HEK293 (cell line): ENCODE results near the gene LRP5.

ENCODE experiments used
- CTCF ChIA-PET: fragments of 350-600 bp; formaldehyde crosslinking; extraction: SDS; loops from one replicate; lab custom pipeline; 2021; ENCODE audit warnings: antibody characterized with exemption; lab: Yijun Ruan, JAX
- POLR2A ChIA-PET: fragments of 300-600 bp; formaldehyde crosslinking; extraction: SDS; loops from one replicate; lab custom pipeline; 2020; ENCODE audit warnings: antibody characterized with exemption, inconsistent platforms; lab: Yijun Ruan, JAX
- H3K27ac ChIP-seq: fragments of 200-500 bp; sonication (Bioruptor generic); 2 replicates; pipeline ENCODE4 v1.5.1; 2014; ENCODE audit warnings: low read depth, low read length, control low read depth, inconsistent platforms; ENCODE audit errors: extremely low read depth
- H3K36me3 ChIP-seq, 2 experiments: fragments of 200-500 bp in 1 of 2; sonication (Bioruptor generic) in 1 of 2; 1 replicate in 1 of 2; 2 replicates in 1 of 2; pipeline ENCODE4 v1.5.1; 2014 to 2017; ENCODE audit warnings: inconsistent platforms in 2 of 2, low read length in 2 of 2; ENCODE audit not compliant: control insufficient read depth in 2 of 2, insufficient read depth in 1 of 2
- H3K4me1 ChIP-seq: fragments of 200-500 bp; sonication (Bioruptor generic); 2 replicates; pipeline ENCODE4 v1.5.1; 2014; ENCODE audit warnings: mild to moderate bottlenecking, low read length, inconsistent platforms; ENCODE audit not compliant: control insufficient read depth, insufficient read depth
- H3K4me3 ChIP-seq: 2 replicates; pipeline ENCODE4 v1.5.1; 2011; ENCODE audit warnings: low read depth, mild to moderate bottlenecking, control low read depth, low read length, moderate library complexity
- H3K9me3 ChIP-seq: fragments of 200-500 bp; sonication (Bioruptor generic); 2 replicates; pipeline ENCODE4 v1.5.1; 2014; ENCODE audit warnings: low read depth, low read length, inconsistent platforms; ENCODE audit not compliant: control insufficient read depth, insufficient read depth
- RBAK ChIP-seq: fragments of 450-650 bp; formaldehyde crosslinking; IDR thresholded peaks from 2 replicates; pipeline ENCODE4 v1.5.1; 2016; ENCODE audit warnings: missing biosample characterization, missing genetic modification characterization
- TCF7L2 ChIP-seq: IDR thresholded peaks from 2 replicates; pipeline ENCODE4 v1.6.1; 2011; ENCODE audit warnings: low read depth, mild to moderate bottlenecking, inconsistent platforms, low read length, moderate library complexity, borderline replicate concordance
- ZBTB20 ChIP-seq: fragments of 450-650 bp; formaldehyde crosslinking; IDR thresholded peaks from 2 replicates; pipeline ENCODE4 v1.5.1; 2016; ENCODE audit warnings: missing biosample characterization, missing genetic modification characterization
- ZNF133 ChIP-seq: fragments of 450-650 bp; formaldehyde crosslinking; IDR thresholded peaks from 2 replicates; pipeline ENCODE4 v1.5.1; 2016; ENCODE audit warnings: missing biosample characterization, missing genetic modification characterization
- ZNF19 ChIP-seq: fragments of 450-650 bp; formaldehyde crosslinking; IDR thresholded peaks from 2 replicates; pipeline ENCODE4; 2016; ENCODE audit warnings: missing biosample characterization, missing genetic modification characterization, low read depth
- ZNF223 ChIP-seq: fragments of 450-650 bp; formaldehyde crosslinking; IDR thresholded peaks from 2 replicates; pipeline ENCODE4 v1.5.1; 2016; ENCODE audit warnings: missing biosample characterization, missing genetic modification characterization
- ZNF423 ChIP-seq: fragments of 450-650 bp; formaldehyde crosslinking; IDR thresholded peaks from 2 replicates; pipeline ENCODE4 v1.5.1; 2016; ENCODE audit warnings: missing biosample characterization, missing genetic modification characterization
- ZNF561 ChIP-seq: fragments of 450-650 bp; IDR thresholded peaks from 2 replicates; pipeline ENCODE4 v1.5.1; 2018; ENCODE audit warnings: missing biosample characterization, missing genetic modification characterization, borderline replicate concordance
- ZNF600 ChIP-seq: fragments of 450-650 bp; formaldehyde crosslinking; IDR thresholded peaks from 2 replicates; pipeline ENCODE4 v1.5.1; 2016; ENCODE audit warnings: missing biosample characterization, missing genetic modification characterization
- ZNF610 ChIP-seq: fragments of 450-650 bp; formaldehyde crosslinking; IDR thresholded peaks from 2 replicates; pipeline ENCODE4 v1.5.1; 2016; ENCODE audit warnings: missing biosample characterization, missing genetic modification characterization, borderline replicate concordance
- ZNF670 ChIP-seq: fragments of 450-650 bp; formaldehyde crosslinking; IDR thresholded peaks from 2 replicates; pipeline ENCODE4 v1.5.1; 2016; ENCODE audit warnings: missing biosample characterization, missing genetic modification characterization, low read depth
- ZNF76 ChIP-seq: fragments of 450-650 bp; formaldehyde crosslinking; IDR thresholded peaks from 2 replicates; pipeline ENCODE4; 2016; ENCODE audit warnings: low read depth, missing biosample characterization, missing genetic modification characterization, borderline replicate concordance
- ZNF777 ChIP-seq: fragments of 450-650 bp; formaldehyde crosslinking; IDR thresholded peaks from 2 replicates; pipeline ENCODE4 v1.5.1; 2017; ENCODE audit warnings: missing biosample characterization, missing genetic modification characterization, borderline replicate concordance
- TF ChIP-seq, protein P1 (sequence below): fragments of 450-650 bp; formaldehyde crosslinking; IDR thresholded peaks from 2 replicates; pipeline ENCODE4 v1.5.1; 2016; ENCODE audit warnings: missing biosample characterization, missing genetic modification characterization
- TF ChIP-seq, protein P2 (sequence below): fragments of 450-650 bp; formaldehyde crosslinking; IDR thresholded peaks from 2 replicates; pipeline ENCODE4 v1.5.1; 2017; ENCODE audit warnings: missing biosample characterization, mild to moderate bottlenecking, missing genetic modification characterization, moderate library complexity
- TF ChIP-seq, protein P3 (sequence below): fragments of 450-650 bp; formaldehyde crosslinking; IDR thresholded peaks from 2 replicates; pipeline ENCODE4 v1.5.1; 2017; ENCODE audit warnings: missing biosample characterization, missing genetic modification characterization
- TF ChIP-seq, protein P4 (sequence below): fragments of 450-650 bp; formaldehyde crosslinking; IDR thresholded peaks from 2 replicates; pipeline ENCODE4 v1.5.1; 2016; ENCODE audit warnings: missing biosample characterization, missing genetic modification characterization
- TF ChIP-seq, protein P5 (sequence below): fragments of 450-650 bp; formaldehyde crosslinking; IDR thresholded peaks from 2 replicates; pipeline ENCODE4 v1.5.1; 2016; ENCODE audit warnings: missing biosample characterization, missing genetic modification characterization
- TF ChIP-seq, protein P6 (sequence below): fragments of 450-650 bp; IDR thresholded peaks from 2 replicates; pipeline ENCODE4 v1.5.1; 2018; ENCODE audit warnings: missing biosample characterization, mild to moderate bottlenecking, missing genetic modification characterization

Gene LRP5

DNA sequence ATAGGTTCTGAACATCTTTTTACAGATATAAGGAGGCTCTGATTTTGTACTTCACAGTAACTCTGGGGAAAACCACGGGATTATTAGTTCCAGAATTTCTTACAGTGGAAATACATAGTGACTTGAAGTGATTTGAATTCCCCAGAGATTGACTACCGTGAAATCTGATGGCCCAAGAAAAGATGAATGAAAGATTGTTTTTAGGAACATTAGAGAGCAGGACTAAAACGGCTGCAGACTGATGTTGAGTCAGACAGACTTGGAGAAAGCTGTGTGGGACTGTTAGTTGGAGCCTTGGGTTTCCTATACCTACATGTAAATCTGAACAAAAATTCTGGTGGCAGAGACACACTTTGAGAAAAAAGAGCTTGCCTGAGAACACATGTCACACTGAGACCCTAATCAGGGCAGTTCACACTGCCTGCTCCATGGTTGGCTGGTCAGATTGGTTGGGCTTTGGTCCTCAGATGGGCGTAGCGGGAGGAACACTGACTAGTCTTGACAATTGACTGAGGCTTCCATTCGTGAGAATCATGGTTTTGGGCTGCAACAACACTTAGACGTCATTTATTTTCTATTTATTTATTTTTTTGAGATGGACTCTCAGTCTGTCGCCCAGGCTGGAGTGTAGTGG is 154.9 kb downstream of the LRP5 start:
- ChIA-PET CTCF (interaction anchor here (0.6 kb wide), 2 partner anchors 210 to 376 kb away, joined by 3 read pairs; no protein-coding TSS in a partner anchor), POLR2A (no interaction called here)
- Histone ChIP-seq H3K4me3 (no peak overlapping the region), H3K27ac (no peak overlapping the region), H3K36me3 (peaks cover 0 to 16% of the 10 kb centered on the region in 2 experiments; a peak in 2 of 3 replicates), H3K9me3 (no peaks in the 10 kb centered on the region), H3K4me1 (peaks cover 13% of the 10 kb centered on the region; the same call in 1 of the 2 replicates)
- TF ChIP-seq, protein P1, sequence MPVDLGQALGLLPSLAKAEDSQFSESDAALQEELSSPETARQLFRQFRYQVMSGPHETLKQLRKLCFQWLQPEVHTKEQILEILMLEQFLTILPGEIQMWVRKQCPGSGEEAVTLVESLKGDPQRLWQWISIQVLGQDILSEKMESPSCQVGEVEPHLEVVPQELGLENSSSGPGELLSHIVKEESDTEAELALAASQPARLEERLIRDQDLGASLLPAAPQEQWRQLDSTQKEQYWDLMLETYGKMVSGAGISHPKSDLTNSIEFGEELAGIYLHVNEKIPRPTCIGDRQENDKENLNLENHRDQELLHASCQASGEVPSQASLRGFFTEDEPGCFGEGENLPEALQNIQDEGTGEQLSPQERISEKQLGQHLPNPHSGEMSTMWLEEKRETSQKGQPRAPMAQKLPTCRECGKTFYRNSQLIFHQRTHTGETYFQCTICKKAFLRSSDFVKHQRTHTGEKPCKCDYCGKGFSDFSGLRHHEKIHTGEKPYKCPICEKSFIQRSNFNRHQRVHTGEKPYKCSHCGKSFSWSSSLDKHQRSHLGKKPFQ: peak; percentile 67
- no peak for TF ChIP-seq ZBTB20 (tag by site-specific recombination)
- TF ChIP-seq ZNF670 (tag by site-specific recombination): no peak
- no peak for TF ChIP-seq ZNF561 (tag by site-specific recombination)
- no peak for TF ChIP-seq ZNF133
- TF ChIP-seq, protein P2, sequence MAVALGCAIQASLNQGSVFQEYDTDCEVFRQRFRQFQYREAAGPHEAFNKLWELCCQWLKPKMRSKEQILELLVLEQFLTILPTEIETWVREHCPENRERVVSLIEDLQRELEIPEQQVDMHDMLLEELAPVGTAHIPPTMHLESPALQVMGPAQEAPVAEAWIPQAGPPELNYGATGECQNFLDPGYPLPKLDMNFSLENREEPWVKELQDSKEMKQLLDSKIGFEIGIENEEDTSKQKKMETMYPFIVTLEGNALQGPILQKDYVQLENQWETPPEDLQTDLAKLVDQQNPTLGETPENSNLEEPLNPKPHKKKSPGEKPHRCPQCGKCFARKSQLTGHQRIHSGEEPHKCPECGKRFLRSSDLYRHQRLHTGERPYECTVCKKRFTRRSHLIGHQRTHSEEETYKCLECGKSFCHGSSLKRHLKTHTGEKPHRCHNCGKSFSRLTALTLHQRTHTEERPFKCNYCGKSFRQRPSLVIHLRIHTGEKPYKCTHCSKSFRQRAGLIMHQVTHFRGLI: peak; percentile 93
- TF ChIP-seq, protein P3, sequence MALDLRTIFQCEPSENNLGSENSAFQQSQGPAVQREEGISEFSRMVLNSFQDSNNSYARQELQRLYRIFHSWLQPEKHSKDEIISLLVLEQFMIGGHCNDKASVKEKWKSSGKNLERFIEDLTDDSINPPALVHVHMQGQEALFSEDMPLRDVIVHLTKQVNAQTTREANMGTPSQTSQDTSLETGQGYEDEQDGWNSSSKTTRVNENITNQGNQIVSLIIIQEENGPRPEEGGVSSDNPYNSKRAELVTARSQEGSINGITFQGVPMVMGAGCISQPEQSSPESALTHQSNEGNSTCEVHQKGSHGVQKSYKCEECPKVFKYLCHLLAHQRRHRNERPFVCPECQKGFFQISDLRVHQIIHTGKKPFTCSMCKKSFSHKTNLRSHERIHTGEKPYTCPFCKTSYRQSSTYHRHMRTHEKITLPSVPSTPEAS (tag by site-specific recombination): no peak
- TF ChIP-seq ZNF223: no peak
- TF ChIP-seq, protein P4, sequence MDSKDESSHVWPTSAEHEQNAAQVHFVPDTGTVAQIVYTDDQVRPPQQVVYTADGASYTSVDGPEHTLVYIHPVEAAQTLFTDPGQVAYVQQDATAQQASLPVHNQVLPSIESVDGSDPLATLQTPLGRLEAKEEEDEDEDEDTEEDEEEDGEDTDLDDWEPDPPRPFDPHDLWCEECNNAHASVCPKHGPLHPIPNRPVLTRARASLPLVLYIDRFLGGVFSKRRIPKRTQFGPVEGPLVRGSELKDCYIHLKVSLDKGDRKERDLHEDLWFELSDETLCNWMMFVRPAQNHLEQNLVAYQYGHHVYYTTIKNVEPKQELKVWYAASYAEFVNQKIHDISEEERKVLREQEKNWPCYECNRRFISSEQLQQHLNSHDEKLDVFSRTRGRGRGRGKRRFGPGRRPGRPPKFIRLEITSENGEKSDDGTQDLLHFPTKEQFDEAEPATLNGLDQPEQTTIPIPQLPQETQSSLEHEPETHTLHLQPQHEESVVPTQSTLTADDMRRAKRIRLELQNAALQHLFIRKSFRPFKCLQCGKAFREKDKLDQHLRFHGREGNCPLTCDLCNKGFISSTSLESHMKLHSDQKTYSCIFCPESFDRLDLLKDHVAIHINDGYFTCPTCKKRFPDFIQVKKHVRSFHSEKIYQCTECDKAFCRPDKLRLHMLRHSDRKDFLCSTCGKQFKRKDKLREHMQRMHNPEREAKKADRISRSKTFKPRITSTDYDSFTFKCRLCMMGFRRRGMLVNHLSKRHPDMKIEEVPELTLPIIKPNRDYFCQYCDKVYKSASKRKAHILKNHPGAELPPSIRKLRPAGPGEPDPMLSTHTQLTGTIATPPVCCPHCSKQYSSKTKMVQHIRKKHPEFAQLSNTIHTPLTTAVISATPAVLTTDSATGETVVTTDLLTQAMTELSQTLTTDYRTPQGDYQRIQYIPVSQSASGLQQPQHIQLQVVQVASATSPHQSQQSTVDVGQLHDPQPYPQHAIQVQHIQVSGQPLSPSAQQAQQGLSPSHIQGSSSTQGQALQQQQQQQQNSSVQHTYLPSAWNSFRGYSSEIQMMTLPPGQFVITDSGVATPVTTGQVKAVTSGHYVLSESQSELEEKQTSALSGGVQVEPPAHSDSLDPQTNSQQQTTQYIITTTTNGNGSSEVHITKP: no peak
- no peak for TF ChIP-seq ZNF423
- TF ChIP-seq ZNF76 (tag by site-specific recombination): no peak
- TF ChIP-seq ZNF777 (tag by site-specific recombination): no peak

DNA sequence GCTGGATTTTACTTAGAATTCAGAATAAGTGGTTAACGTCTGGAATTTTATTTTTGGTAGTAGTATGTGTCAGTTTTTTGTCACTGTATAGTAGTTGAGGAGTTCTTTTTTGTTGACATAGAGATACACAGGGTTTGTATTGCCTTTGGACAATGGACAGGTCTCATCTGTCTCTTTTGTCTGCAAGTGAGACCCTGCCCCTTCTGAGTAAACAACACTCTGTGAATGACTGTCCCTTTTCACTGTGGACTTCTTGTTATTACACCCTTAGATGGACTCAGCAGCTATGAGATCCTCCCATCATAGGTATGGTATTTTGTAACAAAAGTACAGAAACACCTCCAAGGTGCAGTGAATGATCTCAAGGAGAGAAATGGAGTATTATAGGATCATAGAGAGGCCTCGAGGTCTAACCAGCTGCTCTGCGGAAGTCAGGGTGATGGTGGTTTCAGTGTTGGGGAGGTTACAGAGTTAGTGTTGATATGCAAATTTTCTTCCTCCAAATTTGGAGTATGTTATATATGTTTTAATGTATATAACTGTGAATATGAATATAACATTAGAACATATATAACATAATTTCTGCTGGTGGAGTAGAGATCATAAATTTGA is 155.9 kb downstream of the LRP5 start:
- TF ChIP-seq ZNF19 (tag by site-specific recombination): no peak
- TF ChIP-seq, protein P5, sequence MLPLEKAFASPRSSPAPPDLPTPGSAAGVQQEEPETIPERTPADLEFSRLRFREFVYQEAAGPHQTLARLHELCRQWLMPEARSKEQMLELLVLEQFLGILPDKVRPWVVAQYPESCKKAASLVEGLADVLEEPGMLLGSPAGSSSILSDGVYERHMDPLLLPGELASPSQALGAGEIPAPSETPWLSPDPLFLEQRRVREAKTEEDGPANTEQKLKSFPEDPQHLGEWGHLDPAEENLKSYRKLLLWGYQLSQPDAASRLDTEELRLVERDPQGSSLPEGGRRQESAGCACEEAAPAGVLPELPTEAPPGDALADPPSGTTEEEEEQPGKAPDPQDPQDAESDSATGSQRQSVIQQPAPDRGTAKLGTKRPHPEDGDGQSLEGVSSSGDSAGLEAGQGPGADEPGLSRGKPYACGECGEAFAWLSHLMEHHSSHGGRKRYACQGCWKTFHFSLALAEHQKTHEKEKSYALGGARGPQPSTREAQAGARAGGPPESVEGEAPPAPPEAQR: no peak
- TF ChIP-seq TCF7L2: no peak
- TF ChIP-seq RBAK (tag by site-specific recombination): no peak
- TF ChIP-seq ZNF610 (tag by site-specific recombination): no peak
- no peak for TF ChIP-seq ZNF600 (tag by site-specific recombination)
- TF ChIP-seq, protein P6, sequence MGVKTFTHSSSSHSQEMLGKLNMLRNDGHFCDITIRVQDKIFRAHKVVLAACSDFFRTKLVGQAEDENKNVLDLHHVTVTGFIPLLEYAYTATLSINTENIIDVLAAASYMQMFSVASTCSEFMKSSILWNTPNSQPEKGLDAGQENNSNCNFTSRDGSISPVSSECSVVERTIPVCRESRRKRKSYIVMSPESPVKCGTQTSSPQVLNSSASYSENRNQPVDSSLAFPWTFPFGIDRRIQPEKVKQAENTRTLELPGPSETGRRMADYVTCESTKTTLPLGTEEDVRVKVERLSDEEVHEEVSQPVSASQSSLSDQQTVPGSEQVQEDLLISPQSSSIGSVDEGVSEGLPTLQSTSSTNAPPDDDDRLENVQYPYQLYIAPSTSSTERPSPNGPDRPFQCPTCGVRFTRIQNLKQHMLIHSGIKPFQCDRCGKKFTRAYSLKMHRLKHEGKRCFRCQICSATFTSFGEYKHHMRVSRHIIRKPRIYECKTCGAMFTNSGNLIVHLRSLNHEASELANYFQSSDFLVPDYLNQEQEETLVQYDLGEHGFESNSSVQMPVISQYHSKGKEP (tag by site-specific recombination): no peak
- H3K4me1 ChIP-seq: peaks cover 15% of the 10 kb centered on the region; the same call in 1 of the 2 replicates
- H3K4me3 ChIP-seq: no peak overlapping the region
- H3K36me3 ChIP-seq: peaks cover 0 to 20% of the 10 kb centered on the region in 2 experiments; a peak in 2 of 3 replicates
- CTCF ChIA-PET: interaction anchor here (0.6 kb wide), 2 partner anchors 211 to 377 kb away, joined by 3 read pairs; no protein-coding TSS in a partner anchor
- POLR2A ChIA-PET: no interaction called here
- no peak overlapping the region for H3K27ac ChIP-seq
- no peaks in the 10 kb centered on the region for H3K9me3 ChIP-seq
